Neural cell (in vitro differentiated cells): ENCODE results near the gene NEDD4L. TPM values are rescaled to one million over a fixed set of nuclear protein-coding genes. Genes with fewer than 3 reads are reported as not detected.

Experiments
- H2AFZ ChIP-seq: fragments of 200-600, 300-800 bp; sonication (generic), shearing (Covaris generic); 2 replicates; pipeline ENCODE4 v1.6.0; 2014; ENCODE audit warnings: low read depth, mild to moderate bottlenecking, antibody characterized with exemption, low read length, moderate library complexity
- H3F3A ChIP-seq: fragments of 200-600 bp; shearing (Covaris generic); 2 replicates; pipeline ENCODE4 v1.6.1; 2016; ENCODE audit warnings: mild to moderate bottlenecking, moderate library complexity, mixed read lengths, antibody characterized with exemption, low read length; ENCODE audit not compliant: insufficient read depth, poor library complexity, severe bottlenecking
- H3K27ac ChIP-seq: fragments of 200-600, 300-800 bp; sonication (generic), shearing (Covaris generic); 2 replicates; pipeline ENCODE4 v1.5.1; 2014; ENCODE audit warnings: mild to moderate bottlenecking, low read length, moderate library complexity
- H3K27me3 ChIP-seq: fragments of 300-800, 200-600 bp; sonication (generic), shearing (Covaris generic); 2 replicates; pipeline ENCODE4 v1.6.0; 2014; ENCODE audit warnings: mild to moderate bottlenecking, low read depth, low read length, moderate library complexity; ENCODE audit not compliant: insufficient read depth
- H3K36me3 ChIP-seq: fragments of 300-800, 200-600 bp; sonication (generic), shearing (Covaris generic); 2 replicates; pipeline ENCODE4 v1.5.1; 2014; ENCODE audit warnings: mild to moderate bottlenecking, antibody characterized with exemption, low read length, moderate library complexity; ENCODE audit not compliant: insufficient read depth
- H3K4me2 ChIP-seq: fragments of 300-800, 200-600 bp; sonication (generic), shearing (Covaris generic); 2 replicates; pipeline ENCODE4 v1.6.0; 2014; ENCODE audit warnings: mild to moderate bottlenecking, low read length
- H3K4me3 ChIP-seq: fragments of 300-800, 200-600 bp; sonication (generic), shearing (Covaris generic); 2 replicates; pipeline ENCODE4 v1.5.1; 2014; ENCODE audit warnings: mild to moderate bottlenecking, low read length, moderate library complexity
- H3K79me2 ChIP-seq: fragments of 200-600 bp; shearing (Covaris generic); replicated peaks from 2 replicates; pipeline ENCODE4 v1.6.0; 2014; ENCODE audit warnings: mild to moderate bottlenecking, low read length, moderate library complexity; ENCODE audit not compliant: insufficient read depth
- H3K9ac ChIP-seq: fragments of 300-800, 200-600 bp; sonication (generic), shearing (Covaris generic); 2 replicates; pipeline ENCODE4 v1.6.1; 2016; ENCODE audit warnings: mild to moderate bottlenecking, low read length, mixed read lengths
- H3K9me2 ChIP-seq: fragments of 200-600 bp; shearing (Covaris generic); 2 replicates; pipeline ENCODE4 v1.6.1; 2016; ENCODE audit warnings: mild to moderate bottlenecking, low read length, mixed read lengths; ENCODE audit not compliant: insufficient read depth
- H3K9me3 ChIP-seq: fragments of 200-600, 300-800 bp; sonication (generic), shearing (Covaris generic); 2 replicates; pipeline ENCODE4 v1.6.1; 2016; ENCODE audit warnings: mild to moderate bottlenecking, mixed run types, low read length, moderate library complexity, mixed read lengths
- H4K20me1 ChIP-seq: fragments of 200-600 bp; shearing (Covaris generic); 2 replicates; pipeline ENCODE4 v1.6.1; 2016; ENCODE audit warnings: mild to moderate bottlenecking, mixed run types; ENCODE audit not compliant: insufficient read depth
- EP300 ChIP-seq: fragments of 450-650 bp; conservative IDR thresholded peaks from 2 replicates; pipeline ENCODE4 v1.6.1; 2014; ENCODE audit warnings: antibody characterized with exemption, mild to moderate bottlenecking, moderate library complexity; ENCODE audit not compliant: poor library complexity, severe bottlenecking
- EZH2 ChIP-seq: fragments of 200-600, 300-800 bp; shearing (Covaris generic), sonication (generic); IDR thresholded peaks from 2 replicates; pipeline ENCODE4 v1.6.1; 2014; ENCODE audit warnings: antibody characterized with exemption, low read length, borderline replicate concordance, mild to moderate bottlenecking; ENCODE audit not compliant: insufficient read depth, poor library complexity, severe bottlenecking
- MXI1 ChIP-seq: fragments of 450-650 bp; conservative IDR thresholded peaks from 2 replicates; pipeline ENCODE4 v1.6.1; 2014; ENCODE audit warnings: antibody characterized with exemption, mild to moderate bottlenecking; ENCODE audit not compliant: poor library complexity, severe bottlenecking
- POLR2AphosphoS5 ChIP-seq: IDR thresholded peaks from 2 replicates; pipeline ENCODE4 v1.6.1; 2012
- RAD21 ChIP-seq: fragments of 450-650 bp; conservative IDR thresholded peaks from 2 replicates; pipeline ENCODE4 v1.6.1; 2014; ENCODE audit warnings: antibody characterized with exemption, mild to moderate bottlenecking, moderate library complexity
- SMC3 ChIP-seq: fragments of 450-650 bp; conservative IDR thresholded peaks from 2 replicates; pipeline ENCODE4 v1.6.1; 2014; ENCODE audit warnings: antibody characterized with exemption, mild to moderate bottlenecking, moderate library complexity; ENCODE audit not compliant: poor library complexity
- TAF1 ChIP-seq: IDR thresholded peaks from 2 replicates; pipeline ENCODE4 v1.6.1; 2012; ENCODE audit warnings: low read depth
- polyA plus RNA-seq: library from polyadenylated mRNA; depleted of rRNA; stranded (reverse); fragments of >200 nt; gene quantifications from 2 replicates; pipeline ENCODE4 v1.2.3, GENCODE V29; 2014
- TF ChIP-seq, protein P1 (sequence below): fragments of 450-650 bp; IDR thresholded peaks from 2 replicates; pipeline ENCODE4 v1.5.1; 2014; ENCODE audit warnings: antibody characterized with exemption, mild to moderate bottlenecking, moderate library complexity; ENCODE audit not compliant: poor library complexity, severe bottlenecking
- TF ChIP-seq, protein P2 (sequence below): IDR thresholded peaks from 2 replicates; pipeline ENCODE4 v1.6.1; 2012; ENCODE audit warnings: borderline replicate concordance

The NEDD4L gene
- polyA plus RNA-seq, 1 donor from 2014 or later, result 97.9 TPM

DNA sequence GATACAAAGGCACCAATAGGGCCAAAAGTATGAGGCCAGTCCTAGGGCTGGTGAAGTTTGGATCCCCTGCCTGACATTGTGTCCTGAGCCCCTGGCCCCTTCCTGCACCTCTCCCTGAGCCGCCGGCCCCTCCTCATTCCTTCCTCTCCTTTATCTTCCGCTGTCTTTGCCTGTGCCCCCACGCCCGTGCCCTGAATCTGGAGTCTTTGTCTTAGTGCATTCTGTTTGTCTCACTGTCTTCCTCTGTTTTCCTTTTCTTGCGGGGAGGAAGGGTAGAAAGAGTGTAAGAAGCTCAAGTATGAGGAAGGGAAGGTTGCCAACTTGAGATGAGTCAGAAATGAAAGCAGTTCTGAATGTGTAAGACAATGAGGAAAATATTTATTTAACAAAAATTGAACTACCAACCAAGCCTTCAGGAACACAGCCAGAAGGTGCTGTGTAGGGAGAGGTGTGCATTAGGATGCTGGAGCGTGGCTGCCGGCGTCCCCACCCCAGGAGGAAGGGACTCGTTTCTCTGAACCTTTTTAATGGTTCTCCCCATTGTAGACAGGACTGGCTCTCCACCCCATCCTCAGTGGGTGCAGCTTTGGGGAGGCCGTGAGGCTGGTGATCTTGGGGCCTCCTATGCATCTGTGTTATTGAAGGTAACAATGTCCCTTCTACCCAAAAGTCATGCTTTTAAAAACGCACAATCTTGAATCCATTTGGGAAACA, 133.1 kb downstream of the NEDD4L start:
- no peaks in the 10 kb centered on the region for H3K9me2 ChIP-seq
- no peaks in the 10 kb centered on the region for H3K27me3 ChIP-seq
- TF ChIP-seq POLR2AphosphoS5 (no peak), TAF1 (no peak), SMC3 (no peak), EZH2 (no peak), EP300 (no peak), RAD21 (no peak), MXI1 (no peak)
- TF ChIP-seq, protein P1, sequence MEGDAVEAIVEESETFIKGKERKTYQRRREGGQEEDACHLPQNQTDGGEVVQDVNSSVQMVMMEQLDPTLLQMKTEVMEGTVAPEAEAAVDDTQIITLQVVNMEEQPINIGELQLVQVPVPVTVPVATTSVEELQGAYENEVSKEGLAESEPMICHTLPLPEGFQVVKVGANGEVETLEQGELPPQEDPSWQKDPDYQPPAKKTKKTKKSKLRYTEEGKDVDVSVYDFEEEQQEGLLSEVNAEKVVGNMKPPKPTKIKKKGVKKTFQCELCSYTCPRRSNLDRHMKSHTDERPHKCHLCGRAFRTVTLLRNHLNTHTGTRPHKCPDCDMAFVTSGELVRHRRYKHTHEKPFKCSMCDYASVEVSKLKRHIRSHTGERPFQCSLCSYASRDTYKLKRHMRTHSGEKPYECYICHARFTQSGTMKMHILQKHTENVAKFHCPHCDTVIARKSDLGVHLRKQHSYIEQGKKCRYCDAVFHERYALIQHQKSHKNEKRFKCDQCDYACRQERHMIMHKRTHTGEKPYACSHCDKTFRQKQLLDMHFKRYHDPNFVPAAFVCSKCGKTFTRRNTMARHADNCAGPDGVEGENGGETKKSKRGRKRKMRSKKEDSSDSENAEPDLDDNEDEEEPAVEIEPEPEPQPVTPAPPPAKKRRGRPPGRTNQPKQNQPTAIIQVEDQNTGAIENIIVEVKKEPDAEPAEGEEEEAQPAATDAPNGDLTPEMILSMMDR, result no peak
- TF ChIP-seq, protein P2, sequence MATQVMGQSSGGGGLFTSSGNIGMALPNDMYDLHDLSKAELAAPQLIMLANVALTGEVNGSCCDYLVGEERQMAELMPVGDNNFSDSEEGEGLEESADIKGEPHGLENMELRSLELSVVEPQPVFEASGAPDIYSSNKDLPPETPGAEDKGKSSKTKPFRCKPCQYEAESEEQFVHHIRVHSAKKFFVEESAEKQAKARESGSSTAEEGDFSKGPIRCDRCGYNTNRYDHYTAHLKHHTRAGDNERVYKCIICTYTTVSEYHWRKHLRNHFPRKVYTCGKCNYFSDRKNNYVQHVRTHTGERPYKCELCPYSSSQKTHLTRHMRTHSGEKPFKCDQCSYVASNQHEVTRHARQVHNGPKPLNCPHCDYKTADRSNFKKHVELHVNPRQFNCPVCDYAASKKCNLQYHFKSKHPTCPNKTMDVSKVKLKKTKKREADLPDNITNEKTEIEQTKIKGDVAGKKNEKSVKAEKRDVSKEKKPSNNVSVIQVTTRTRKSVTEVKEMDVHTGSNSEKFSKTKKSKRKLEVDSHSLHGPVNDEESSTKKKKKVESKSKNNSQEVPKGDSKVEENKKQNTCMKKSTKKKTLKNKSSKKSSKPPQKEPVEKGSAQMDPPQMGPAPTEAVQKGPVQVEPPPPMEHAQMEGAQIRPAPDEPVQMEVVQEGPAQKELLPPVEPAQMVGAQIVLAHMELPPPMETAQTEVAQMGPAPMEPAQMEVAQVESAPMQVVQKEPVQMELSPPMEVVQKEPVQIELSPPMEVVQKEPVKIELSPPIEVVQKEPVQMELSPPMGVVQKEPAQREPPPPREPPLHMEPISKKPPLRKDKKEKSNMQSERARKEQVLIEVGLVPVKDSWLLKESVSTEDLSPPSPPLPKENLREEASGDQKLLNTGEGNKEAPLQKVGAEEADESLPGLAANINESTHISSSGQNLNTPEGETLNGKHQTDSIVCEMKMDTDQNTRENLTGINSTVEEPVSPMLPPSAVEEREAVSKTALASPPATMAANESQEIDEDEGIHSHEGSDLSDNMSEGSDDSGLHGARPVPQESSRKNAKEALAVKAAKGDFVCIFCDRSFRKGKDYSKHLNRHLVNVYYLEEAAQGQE, result no peak
- peaks cover 13% of the 10 kb centered on the region for H4K20me1 ChIP-seq
- no peak overlapping the region for H3K9ac ChIP-seq
- H3K4me3 ChIP-seq, result no peak overlapping the region
- H3K79me2 ChIP-seq, result peaks cover 70% of the 10 kb centered on the region
- no peak overlapping the region for H3K27ac ChIP-seq
- H3K9me3 ChIP-seq, result no peaks in the 10 kb centered on the region
- no peak overlapping the region for H2AFZ ChIP-seq
- peaks cover 3% of the 10 kb centered on the region for H3K36me3 ChIP-seq
- no peak overlapping the region for H3K4me2 ChIP-seq
- no peaks in the 10 kb centered on the region for H3F3A ChIP-seq

DNA sequence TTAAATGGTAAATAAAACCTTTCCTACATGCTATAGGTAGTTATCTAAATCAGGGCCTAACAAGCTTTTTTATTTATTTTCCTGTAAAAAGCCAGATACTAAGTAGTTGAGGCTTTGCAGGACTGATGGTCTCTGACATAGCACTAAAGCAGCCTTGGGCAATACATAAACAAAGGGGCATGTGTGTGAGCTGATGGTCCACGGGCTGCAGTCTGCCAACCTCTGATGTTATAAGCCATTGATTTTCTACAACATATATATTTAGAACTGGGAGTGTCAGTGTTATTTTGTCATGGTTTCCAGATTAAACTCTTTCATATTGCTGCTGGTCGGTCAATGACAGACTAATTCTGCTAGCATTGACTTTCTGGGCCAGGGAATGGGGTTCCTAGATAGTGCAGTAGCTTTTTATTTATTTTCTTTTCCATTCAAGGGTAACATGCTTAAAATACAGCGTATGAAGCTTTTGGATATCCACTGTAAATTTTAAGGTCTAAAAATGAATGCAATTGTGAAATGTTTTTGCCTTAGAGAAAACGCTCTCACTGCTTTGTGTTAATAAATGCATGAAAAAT, 134.0 kb downstream of the NEDD4L start:
- no peak overlapping the region for H3K27ac ChIP-seq
- H3F3A ChIP-seq, result no peaks in the 10 kb centered on the region
- H3K9me2 ChIP-seq, result no peaks in the 10 kb centered on the region
- H3K9me3 ChIP-seq, result no peaks in the 10 kb centered on the region
- H3K9ac ChIP-seq, result no peak overlapping the region
- no peak overlapping the region for H2AFZ ChIP-seq
- H3K4me2 ChIP-seq, result no peak overlapping the region
- H3K4me3 ChIP-seq, result no peak overlapping the region
- H4K20me1 ChIP-seq, result peaks cover 13% of the 10 kb centered on the region
- no peaks in the 10 kb centered on the region for H3K27me3 ChIP-seq
- TF ChIP-seq, protein P1, result no peak
- TF ChIP-seq TAF1 (no peak), POLR2AphosphoS5 (no peak), EZH2 (no peak), EP300 (no peak), MXI1 (no peak), SMC3 (no peak), RAD21 (no peak)
- TF ChIP-seq, protein P2, result no peak
- peaks cover 64% of the 10 kb centered on the region for H3K79me2 ChIP-seq
- no peaks in the 10 kb centered on the region for H3K36me3 ChIP-seq
